Activated CD4-positive, alpha-beta T cell treated with anti-CD3 and anti-CD28 coated beads, Interleukin-2, amount 50 U/mL, for 48 hours (primary cell): ENCODE results near the gene PTPN12.

Experiments used
- DNase-seq, 2 experiments: peaks; one replicate each; pipeline ENCODE4 v3.0.0-alpha.2; 2020

PTPN12 gene

GRCh38 chr7:77667459-77668086 is 130.5 kb downstream of the PTPN12 start:
- no peak for DNase-seq

- peak in 1 of 2 experiments; percentile 17 for DNase-seq
These were observed 137.8 kb downstream of the PTPN12 start for GRCh38 chr7:77674878-77675277.

GRCh38 chr7:77679608-77680007 is 142.5 kb downstream of the PTPN12 start:
- no peak for DNase-seq

- DNase-seq, result no peak
These were observed 143.2 kb downstream of the PTPN12 start for GRCh38 chr7:77680266-77680665.

GRCh38 chr7:77684030-77684429 is 146.9 kb downstream of the PTPN12 start:
- no peak for DNase-seq

GRCh38 chr7:77685233-77685632 is 148.1 kb downstream of the PTPN12 start:
- no peak for DNase-seq

- DNase-seq, result no peak
These were observed 150.1 kb downstream of the PTPN12 start for GRCh38 chr7:77687100-77687746.

GRCh38 chr7:77687747-77688144 is 150.7 kb downstream of the PTPN12 start:
- DNase-seq, result peak; percentile 34 to 49
